Measurements from ENCODE around the gene METTL9. TPM values are rescaled to one million over a fixed set of nuclear protein-coding genes. Genes with fewer than 3 reads are reported as not detected.

The METTL9 gene
- total and polyA plus RNA-seq, 9 of the 15 experiments (the other 6 are each of a cell fraction or from before 2014, with no cell fraction given): 12.2 to 107 (median 79.1) TPM

DNA sequence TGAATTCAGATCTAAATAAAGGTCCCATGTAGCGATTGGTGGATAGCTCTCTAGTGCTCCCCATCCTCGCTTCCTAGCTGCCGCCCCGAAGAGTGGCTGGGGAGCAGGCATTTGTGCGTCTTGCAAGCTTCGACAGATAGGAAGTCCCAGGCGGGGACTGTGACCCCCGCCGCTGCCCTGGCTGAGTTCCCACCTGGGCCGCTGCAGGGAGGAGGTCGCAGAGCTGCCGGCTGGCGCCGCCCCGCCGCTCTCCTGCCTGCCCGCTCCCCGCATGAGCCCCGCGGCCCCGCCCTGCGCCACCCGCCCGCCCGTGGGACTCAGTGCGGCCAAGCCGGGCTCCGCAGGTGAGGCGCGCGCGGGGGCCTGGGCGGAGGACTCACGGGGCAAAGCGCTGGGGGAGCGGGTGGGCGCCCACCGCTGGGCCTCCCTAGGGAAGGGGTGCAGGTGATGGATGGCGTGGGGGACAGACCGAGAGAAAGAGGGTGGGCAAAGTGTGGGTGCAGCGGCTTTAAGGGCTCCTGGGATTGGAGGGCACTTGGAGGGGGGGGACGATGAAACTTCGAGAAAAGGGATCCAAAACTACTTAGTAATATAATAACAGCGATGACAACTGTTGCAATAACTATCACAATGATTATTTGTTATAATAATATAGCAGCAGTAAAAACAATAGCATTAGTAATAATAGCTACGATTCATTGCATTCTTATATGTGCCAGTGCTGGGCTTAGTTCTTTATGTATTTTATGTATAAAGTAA, 64.7 kb downstream of the METTL9 start, which contains the start of gene OTOA (continued):
- TF ChIP-seq, protein P1, sequence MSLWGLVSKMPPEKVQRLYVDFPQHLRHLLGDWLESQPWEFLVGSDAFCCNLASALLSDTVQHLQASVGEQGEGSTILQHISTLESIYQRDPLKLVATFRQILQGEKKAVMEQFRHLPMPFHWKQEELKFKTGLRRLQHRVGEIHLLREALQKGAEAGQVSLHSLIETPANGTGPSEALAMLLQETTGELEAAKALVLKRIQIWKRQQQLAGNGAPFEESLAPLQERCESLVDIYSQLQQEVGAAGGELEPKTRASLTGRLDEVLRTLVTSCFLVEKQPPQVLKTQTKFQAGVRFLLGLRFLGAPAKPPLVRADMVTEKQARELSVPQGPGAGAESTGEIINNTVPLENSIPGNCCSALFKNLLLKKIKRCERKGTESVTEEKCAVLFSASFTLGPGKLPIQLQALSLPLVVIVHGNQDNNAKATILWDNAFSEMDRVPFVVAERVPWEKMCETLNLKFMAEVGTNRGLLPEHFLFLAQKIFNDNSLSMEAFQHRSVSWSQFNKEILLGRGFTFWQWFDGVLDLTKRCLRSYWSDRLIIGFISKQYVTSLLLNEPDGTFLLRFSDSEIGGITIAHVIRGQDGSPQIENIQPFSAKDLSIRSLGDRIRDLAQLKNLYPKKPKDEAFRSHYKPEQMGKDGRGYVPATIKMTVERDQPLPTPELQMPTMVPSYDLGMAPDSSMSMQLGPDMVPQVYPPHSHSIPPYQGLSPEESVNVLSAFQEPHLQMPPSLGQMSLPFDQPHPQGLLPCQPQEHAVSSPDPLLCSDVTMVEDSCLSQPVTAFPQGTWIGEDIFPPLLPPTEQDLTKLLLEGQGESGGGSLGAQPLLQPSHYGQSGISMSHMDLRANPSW (CRISPR knock-in tag; IDR thresholded peaks at IDR 0.05): no peak
- TF ChIP-seq MCM7 (IDR thresholded peaks at IDR 0.05): no peak
- TF ChIP-seq CBFB (CRISPR knock-in tag; IDR thresholded peaks at IDR 0.05): no peak
- no peak for TF ChIP-seq ATF1 (CRISPR knock-in tag; IDR thresholded peaks at IDR 0.05)
- TF ChIP-seq ATF1 (tag; IDR thresholded peaks at IDR 0.05): no peak
- TF ChIP-seq ZNF282 (CRISPR knock-in tag; IDR thresholded peaks at IDR 0.05): no peak
- TF ChIP-seq PRMT5 (CRISPR knock-in tag; IDR thresholded peaks at IDR 0.05): no peak
- no peak for TF ChIP-seq SRSF9 (IDR thresholded peaks at IDR 0.05; ENCODE audit: borderline replicate concordance, low read depth, low read length)
- no peak for TF ChIP-seq SP1 (CRISPR knock-in tag; IDR thresholded peaks at IDR 0.05)
- TF ChIP-seq, protein P2, sequence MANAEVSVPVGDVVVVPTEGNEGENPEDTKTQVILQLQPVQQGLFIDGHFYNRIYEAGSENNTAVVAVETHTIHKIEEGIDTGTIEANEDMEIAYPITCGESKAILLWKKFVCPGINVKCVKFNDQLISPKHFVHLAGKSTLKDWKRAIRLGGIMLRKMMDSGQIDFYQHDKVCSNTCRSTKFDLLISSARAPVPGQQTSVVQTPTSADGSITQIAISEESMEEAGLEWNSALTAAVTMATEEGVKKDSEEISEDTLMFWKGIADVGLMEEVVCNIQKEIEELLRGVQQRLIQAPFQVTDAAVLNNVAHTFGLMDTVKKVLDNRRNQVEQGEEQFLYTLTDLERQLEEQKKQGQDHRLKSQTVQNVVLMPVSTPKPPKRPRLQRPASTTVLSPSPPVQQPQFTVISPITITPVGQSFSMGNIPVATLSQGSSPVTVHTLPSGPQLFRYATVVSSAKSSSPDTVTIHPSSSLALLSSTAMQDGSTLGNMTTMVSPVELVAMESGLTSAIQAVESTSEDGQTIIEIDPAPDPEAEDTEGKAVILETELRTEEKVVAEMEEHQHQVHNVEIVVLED (CRISPR knock-in tag; IDR thresholded peaks at IDR 0.05): no peak

Measured in K562 (cell line).